ENCODE measurements around the gene EXOC3L1. TPM values are rescaled to one million over a fixed set of nuclear protein-coding genes. Genes with fewer than 3 reads are reported as not detected.
A peak's percentile ranks its signal among the peaks of the same experiment; 100 is the strongest.

EXOC3L1 gene
- total and polyA plus RNA-seq, 2 of the 13 experiments (the other 11 are each of a cell fraction or from before 2014, with no cell fraction given), result 0.12 TPM; not detected in 1

GRCh38 chr16:67155295-67156142 lies 34.4 kb downstream of the EXOC3L1 start (continued):
- TF ChIP-seq ZNF205 (CRISPR knock-in tag; IDR thresholded peaks at IDR 0.05), result no peak
- peak; percentile 39; the same call in 1 of the 2 replicates for TF ChIP-seq YEATS4 (CRISPR knock-in tag; IDR thresholded peaks at IDR 0.05; ENCODE audit: borderline replicate concordance)
- peak; percentile 70; the same call in 1 of the 2 replicates for TF ChIP-seq ZNF34 (CRISPR knock-in tag; IDR thresholded peaks at IDR 0.05; ENCODE audit: borderline replicate concordance)
- TF ChIP-seq ZXDC (CRISPR knock-in tag; IDR thresholded peaks at IDR 0.05), result no peak
- TF ChIP-seq KDM6A (CRISPR knock-in tag; IDR thresholded peaks at IDR 0.05; ENCODE audit: low read depth), result no peak
- TF ChIP-seq ZSCAN21 (CRISPR knock-in tag; IDR thresholded peaks at IDR 0.05; ENCODE audit: borderline replicate concordance), result peak; percentile 89; the same call in 1 of the 2 replicates
- no peak for TF ChIP-seq PPARG (CRISPR knock-in tag; conservative IDR thresholded peaks at IDR 0.05)
- TF ChIP-seq ZNF207 (IDR thresholded peaks at IDR 0.05; ENCODE audit: borderline replicate concordance), result no peak
- TF ChIP-seq GTF2F1 (IDR thresholded peaks at IDR 0.05; ENCODE audit: low read length), result no peak
- no peak for TF ChIP-seq FUBP1 (CRISPR knock-in tag; IDR thresholded peaks at IDR 0.05; ENCODE audit: borderline replicate concordance)
- no peak for TF ChIP-seq IKZF5 (CRISPR knock-in tag; IDR thresholded peaks at IDR 0.05)
- no peak; the same call in 1 of the 2 replicates for TF ChIP-seq CBX5 (CRISPR knock-in tag; IDR thresholded peaks at IDR 0.05; ENCODE audit: borderline replicate concordance)
- no peak for TF ChIP-seq REXO4 (CRISPR knock-in tag; IDR thresholded peaks at IDR 0.05; ENCODE audit: borderline replicate concordance)
- TF ChIP-seq BRF2 (CRISPR knock-in tag; IDR thresholded peaks at IDR 0.05), result no peak
- TF ChIP-seq ZNF773 (CRISPR knock-in tag; IDR thresholded peaks at IDR 0.05; ENCODE audit: borderline replicate concordance), result peak; percentile 63; the same call in 1 of the 2 replicates
- no peak for TF ChIP-seq ARID2 (CRISPR knock-in tag; IDR thresholded peaks at IDR 0.05; ENCODE audit: borderline replicate concordance)
- no peak for TF ChIP-seq JUN (CRISPR knock-in tag; IDR thresholded peaks at IDR 0.05)
- TF ChIP-seq HNRNPLL (IDR thresholded peaks at IDR 0.05; ENCODE audit: low read depth, low read length, poor library complexity, severe bottlenecking), result peak; percentile 91
- TF ChIP-seq ZNF580 (CRISPR knock-in tag; IDR thresholded peaks at IDR 0.05; ENCODE audit: borderline replicate concordance, low read depth), result 0 out of 2 replicates have a peak, but pooled peaks have one; percentile 31
- peak; percentile 94 for TF ChIP-seq ZNF556 (CRISPR knock-in tag; IDR thresholded peaks at IDR 0.05; ENCODE audit: borderline replicate concordance)
- no peak for TF ChIP-seq ZNF296 (CRISPR knock-in tag; conservative IDR thresholded peaks at IDR 0.05)
- no peak for TF ChIP-seq ZNF232 (CRISPR knock-in tag; IDR thresholded peaks at IDR 0.05; ENCODE audit: borderline replicate concordance)

Measured in HepG2 (cell line).